ENCODE measurements around the gene CREG2.

GRCh38 chr2:101354420-101355311 lies 32.6 kb downstream of the CREG2 start:
- TF ChIP-seq, protein P1, sequence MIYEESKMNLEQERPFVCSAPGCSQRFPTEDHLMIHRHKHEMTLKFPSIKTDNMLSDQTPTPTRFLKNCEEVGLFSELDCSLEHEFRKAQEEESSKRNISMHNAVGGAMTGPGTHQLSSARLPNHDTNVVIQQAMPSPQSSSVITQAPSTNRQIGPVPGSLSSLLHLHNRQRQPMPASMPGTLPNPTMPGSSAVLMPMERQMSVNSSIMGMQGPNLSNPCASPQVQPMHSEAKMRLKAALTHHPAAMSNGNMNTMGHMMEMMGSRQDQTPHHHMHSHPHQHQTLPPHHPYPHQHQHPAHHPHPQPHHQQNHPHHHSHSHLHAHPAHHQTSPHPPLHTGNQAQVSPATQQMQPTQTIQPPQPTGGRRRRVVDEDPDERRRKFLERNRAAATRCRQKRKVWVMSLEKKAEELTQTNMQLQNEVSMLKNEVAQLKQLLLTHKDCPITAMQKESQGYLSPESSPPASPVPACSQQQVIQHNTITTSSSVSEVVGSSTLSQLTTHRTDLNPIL (CRISPR knock-in tag; IDR thresholded peaks at IDR 0.05; ENCODE audit: low read depth), result no peak
- TF ChIP-seq ZFP30 (CRISPR knock-in tag; IDR thresholded peaks at IDR 0.05) (no peak), ZC3H10 (CRISPR knock-in tag; IDR thresholded peaks at IDR 0.05) (no peak), ARNTL (CRISPR knock-in tag; IDR thresholded peaks at IDR 0.05; ENCODE audit: borderline replicate concordance, low read depth) (no peak), ZNF565 (CRISPR knock-in tag; conservative IDR thresholded peaks at IDR 0.05; ENCODE audit: low read depth) (no peak)
- TF ChIP-seq, protein P2, sequence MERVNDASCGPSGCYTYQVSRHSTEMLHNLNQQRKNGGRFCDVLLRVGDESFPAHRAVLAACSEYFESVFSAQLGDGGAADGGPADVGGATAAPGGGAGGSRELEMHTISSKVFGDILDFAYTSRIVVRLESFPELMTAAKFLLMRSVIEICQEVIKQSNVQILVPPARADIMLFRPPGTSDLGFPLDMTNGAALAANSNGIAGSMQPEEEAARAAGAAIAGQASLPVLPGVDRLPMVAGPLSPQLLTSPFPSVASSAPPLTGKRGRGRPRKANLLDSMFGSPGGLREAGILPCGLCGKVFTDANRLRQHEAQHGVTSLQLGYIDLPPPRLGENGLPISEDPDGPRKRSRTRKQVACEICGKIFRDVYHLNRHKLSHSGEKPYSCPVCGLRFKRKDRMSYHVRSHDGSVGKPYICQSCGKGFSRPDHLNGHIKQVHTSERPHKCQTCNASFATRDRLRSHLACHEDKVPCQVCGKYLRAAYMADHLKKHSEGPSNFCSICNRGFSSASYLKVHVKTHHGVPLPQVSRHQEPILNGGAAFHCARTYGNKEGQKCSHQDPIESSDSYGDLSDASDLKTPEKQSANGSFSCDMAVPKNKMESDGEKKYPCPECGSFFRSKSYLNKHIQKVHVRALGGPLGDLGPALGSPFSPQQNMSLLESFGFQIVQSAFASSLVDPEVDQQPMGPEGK (CRISPR knock-in tag; IDR thresholded peaks at IDR 0.05; ENCODE audit: borderline replicate concordance), result no peak

Data from SK-N-SH treated with all-trans-retinoic acid at 6 μM for 48 hours (cell line).